Uterus (tissue), 2 donors: Measurements from ENCODE around the gene NFKB2.

Experiments
- CTCF ChIP-seq, 4 experiments: fragments of 200-600 bp in 2 of 4; fragments of 450-650 bp in 2 of 4; sonication (generic) in 2 of 4; IDR thresholded peaks; one replicate each; pipeline ENCODE4 v1.5.1; 2016 to 2019; ENCODE audit warnings: antibody characterized with exemption in 4 of 4, mild to moderate bottlenecking in 2 of 4, moderate library complexity in 1 of 4
- POLR2A ChIP-seq, 2 donors: fragments of 450-650 bp; IDR thresholded peaks; one replicate each; pipeline ENCODE4 v1.6.1; 2016; ENCODE audit warnings: antibody characterized with exemption in 2 of 2, mild to moderate bottlenecking in 1 of 2, moderate library complexity in 1 of 2

DNA sequence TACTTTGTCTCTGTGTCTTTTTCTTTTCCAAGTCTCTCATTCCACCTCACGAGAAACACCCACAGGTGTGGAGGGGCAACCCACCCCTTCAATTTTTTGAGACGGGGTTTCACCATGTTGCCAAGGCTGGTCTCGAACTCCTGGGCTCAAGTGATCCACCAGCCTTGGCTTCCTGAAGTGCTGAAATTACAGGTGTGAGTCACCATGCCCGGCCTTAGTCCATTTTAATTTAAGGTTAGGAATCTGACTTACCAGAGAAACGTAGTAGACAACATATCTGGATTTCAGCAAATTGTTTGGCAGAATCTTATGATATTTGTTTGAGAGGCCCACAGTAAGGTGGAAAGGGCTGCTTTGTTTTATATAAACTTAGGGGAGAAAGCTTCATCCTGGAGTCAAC, 3.2 kb upstream of the NFKB2 start:
- TF ChIP-seq CTCF (IDR thresholded peaks at IDR 0.05) (no peak), POLR2A (IDR thresholded peaks at IDR 0.05) (no peak)
